D721Med (cell line): Measurements from ENCODE around the gene SLC38A10.

ENCODE experiments used
- DNase-seq: peaks from one replicate; pipeline ENCODE4 v3.0.0; 2011; ENCODE audit warnings: low spot score; ENCODE audit not compliant: insufficient read length
- FAIRE-seq: peaks from 2 replicates; lab custom pipeline; 2011; peaks lifted over from hg19 to GRCh38; lab: Jason Lieb, UNC
- CTCF ChIP-seq: IDR thresholded peaks from 2 replicates; pipeline ENCODE4 v1.5.1; 2012; ENCODE audit warnings: mild to moderate bottlenecking, control low read depth; ENCODE audit not compliant: insufficient read depth; ENCODE audit errors: missing control alignments

Gene SLC38A10

GRCh38 chr17:81315129-81315884 is 20.2 kb upstream of the SLC38A10 start:
- TF ChIP-seq CTCF = no peak
- FAIRE-seq (no peak), DNase-seq (no peak)

- DNase-seq (no peak), FAIRE-seq (no peak)
- TF ChIP-seq CTCF = no peak
Measured at GRCh38 chr17:81314398-81315081, 19.4 kb upstream of the SLC38A10 start.

GRCh38 chr17:81313776-81314397 is 18.8 kb upstream of the SLC38A10 start:
- no peak for DNase-seq
- no peak for FAIRE-seq
- TF ChIP-seq CTCF = no peak

- FAIRE-seq (no peak), DNase-seq (no peak)
- no peak for TF ChIP-seq CTCF
Measured at GRCh38 chr17:81312624-81313325, 17.7 kb upstream of the SLC38A10 start.

- DNase-seq (no peak), FAIRE-seq (no peak)
- TF ChIP-seq CTCF = no peak
Measured at GRCh38 chr17:81311946-81312345, 16.8 kb upstream of the SLC38A10 start.

GRCh38 chr17:81310949-81311550 is 15.9 kb upstream of the SLC38A10 start:
- TF ChIP-seq CTCF = no peak
- FAIRE-seq = no peak

More at GRCh38 chr17:81310949-81311550, 15.9 kb upstream of the SLC38A10 start:
- DNase-seq = no peak
